Uterus (tissue), 4 donors: ENCODE results near the gene SET. TPM values are rescaled to one million over a fixed set of nuclear protein-coding genes. Genes with fewer than 3 reads are reported as not detected.
"Not testable (repeated sequence)": the region's sequence is repeated elsewhere in the genome, so short reads cannot be mapped to it uniquely, and the experiment has no call there.

Experiments
- DNase-seq, 2 donors: peaks; one replicate each; pipeline ENCODE4 v3.0.0-alpha.2; 2019 to 2020
- H3K27ac ChIP-seq, 2 donors: fragments of 200-600 bp; sonication (generic); 1 replicate in 1 of 2; 2 replicates in 1 of 2; pipeline ENCODE4 v1.5.1; 2016 to 2018
- H3K27me3 ChIP-seq, 2 donors: fragments of 200-600 bp; sonication (generic); one replicate each; pipeline ENCODE4 v1.5.1; 2018 to 2019; ENCODE audit warnings: control low read depth in 1 of 2
- H3K36me3 ChIP-seq, 2 donors: fragments of 200-600 bp; sonication (generic); one replicate each; pipeline ENCODE4 v1.5.1; 2019; ENCODE audit warnings: control low read depth in 1 of 2
- H3K4me1 ChIP-seq, 2 donors: fragments of 200-600 bp; sonication (generic); one replicate each; pipeline ENCODE4 v1.5.1; 2018 to 2019; ENCODE audit warnings: control low read depth in 1 of 2
- H3K4me3 ChIP-seq, 2 donors: fragments of 200-600 bp; sonication (generic); 1 replicate in 1 of 2; 2 replicates in 1 of 2; pipeline ENCODE4 v1.5.1; 2018 to 2019; ENCODE audit warnings: mild to moderate bottlenecking in 1 of 2
- H3K9me3 ChIP-seq, 2 donors: fragments of 200-600 bp; sonication (generic); one replicate each; pipeline ENCODE4 v1.5.1; 2019; ENCODE audit warnings: control low read depth in 1 of 2
- CTCF ChIP-seq, 4 experiments: fragments of 200-600 bp in 2 of 4; fragments of 450-650 bp in 2 of 4; sonication (generic) in 2 of 4; IDR thresholded peaks; one replicate each; pipeline ENCODE4 v1.5.1; 2016 to 2019; ENCODE audit warnings: antibody characterized with exemption in 4 of 4, mild to moderate bottlenecking in 2 of 4, moderate library complexity in 1 of 4
- POLR2A ChIP-seq, 2 donors: fragments of 450-650 bp; IDR thresholded peaks; one replicate each; pipeline ENCODE4 v1.6.1; 2016; ENCODE audit warnings: antibody characterized with exemption in 2 of 2, mild to moderate bottlenecking in 1 of 2, moderate library complexity in 1 of 2
- intact Hi-C: fragments of 100-400 bp; cut with DNase I; formaldehyde crosslinking; loops from one replicate; pipeline ENCODE4 v1.15.1; 2023; ENCODE audit warnings: low total_unique reads
- total RNA-seq, 4 donors: library from RNA; depleted of rRNA in 3 of 4; stranded (reverse); fragments of >200 nt in 3 of 4; gene quantifications; one replicate each; pipeline versions ENCODE4 v1.1.0 to v1.2.4, GENCODE V29; 2014 to 2023
- donor health status: DM: yes; HTN: yes; CAD: no.

The SET gene
- total RNA-seq, 4 donors from 2014 or later: 79.9 to 481 (median 197) TPM

- Histone ChIP-seq H3K27ac (peak overlapping the region; percentile 98), H3K4me1 (peaks cover 0 to 6% of the 10 kb centered on the region in 2 donors), H3K27me3 (no peaks in the 10 kb centered on the region), H3K4me3 (peak overlapping the region in 1 of 2 donors; percentile 56), H3K36me3 (no peaks in the 10 kb centered on the region), H3K9me3 (no peaks in the 10 kb centered on the region)
- TF ChIP-seq POLR2A (IDR thresholded peaks at IDR 0.05): no peak
- TF ChIP-seq CTCF (IDR thresholded peaks at IDR 0.05): no peak
- intact Hi-C loops: no loop called here
- DNase-seq: no peak
Observed at GRCh38 chr9:128657344-128657704, 31.7 kb upstream of the SET start.

- no peaks in the 10 kb centered on the region for H3K27me3 ChIP-seq
- peaks cover 0 to 6% of the 10 kb centered on the region in 2 donors for H3K4me1 ChIP-seq
- no peak overlapping the region for H3K27ac ChIP-seq
- TF ChIP-seq CTCF (IDR thresholded peaks at IDR 0.05) (no peak), POLR2A (IDR thresholded peaks at IDR 0.05) (no peak)
- intact Hi-C loops: no loop called here
- no peak overlapping the region for H3K4me3 ChIP-seq
- no peaks in the 10 kb centered on the region for H3K9me3 ChIP-seq
- H3K36me3 ChIP-seq: no peaks in the 10 kb centered on the region
- no peak for DNase-seq
Observed at GRCh38 chr9:128657796-128658195, 31.2 kb upstream of the SET start.

- H3K4me1 ChIP-seq, intact Hi-C loops, H3K4me3 ChIP-seq, H3K9me3 ChIP-seq, H3K27ac ChIP-seq, H3K27me3 ChIP-seq, DNase-seq, H3K36me3 ChIP-seq: not testable (repeated sequence)
Observed at GRCh38 chr9:128666481-128666941, 22.5 kb upstream of the SET start.

GRCh38 chr9:128669786-128670185 lies 19.2 kb upstream of the SET start:
- H3K4me3 ChIP-seq: no peak overlapping the region
- no peaks in the 10 kb centered on the region for H3K4me1 ChIP-seq
- H3K27ac ChIP-seq: no peak overlapping the region
- no peaks in the 10 kb centered on the region for H3K27me3 ChIP-seq
- H3K9me3 ChIP-seq: no peaks in the 10 kb centered on the region
- TF ChIP-seq CTCF (IDR thresholded peaks at IDR 0.05): no peak
- no peak for TF ChIP-seq POLR2A (IDR thresholded peaks at IDR 0.05)
- no peaks in the 10 kb centered on the region for H3K36me3 ChIP-seq
- DNase-seq: no peak
- intact Hi-C loops: no loop called here

- DNase-seq: no peak
- no peaks in the 10 kb centered on the region for H3K9me3 ChIP-seq
- no peaks in the 10 kb centered on the region for H3K27me3 ChIP-seq
- H3K36me3 ChIP-seq: no peaks in the 10 kb centered on the region
- H3K4me3 ChIP-seq: no peak overlapping the region
- H3K27ac ChIP-seq: no peak overlapping the region
- intact Hi-C loops: no loop called here
- TF ChIP-seq POLR2A (IDR thresholded peaks at IDR 0.05): no peak
- TF ChIP-seq CTCF (IDR thresholded peaks at IDR 0.05): no peak
- H3K4me1 ChIP-seq: no peaks in the 10 kb centered on the region
Observed at GRCh38 chr9:128675382-128675781, 13.6 kb upstream of the SET start.

GRCh38 chr9:128677794-128678193 lies 11.2 kb upstream of the SET start:
- no peak for TF ChIP-seq POLR2A (IDR thresholded peaks at IDR 0.05)
- no peak for TF ChIP-seq CTCF (IDR thresholded peaks at IDR 0.05)
- Histone ChIP-seq H3K27me3 (no peaks in the 10 kb centered on the region), H3K36me3 (no peaks in the 10 kb centered on the region), H3K4me1 (no peaks in the 10 kb centered on the region), H3K4me3 (no peak overlapping the region), H3K27ac (no peak overlapping the region), H3K9me3 (no peaks in the 10 kb centered on the region)
- intact Hi-C loops: no loop called here
- DNase-seq: no peak
